ENCODE data around the gene MIA2.

Gene MIA2

GRCh38 chr14:39431416-39432178 is 197.9 kb downstream of the MIA2 start:
- H3K4me3 Mint-ChIP-seq, result peak overlapping the region; percentile 95
- peaks cover 15% of the 10 kb centered on the region for H3K36me3 Mint-ChIP-seq (ENCODE audit: low read depth)
- H3K9me3 Mint-ChIP-seq, result no peaks in the 10 kb centered on the region
- H3K27me3 Mint-ChIP-seq, result no peaks in the 10 kb centered on the region
- peak; percentile 70 for DNase-seq
- H3K27ac Mint-ChIP-seq, result peak overlapping the region; percentile 100
- H3K4me1 Mint-ChIP-seq (ENCODE audit: low read depth), result peaks cover 50% of the 10 kb centered on the region

- no peaks in the 10 kb centered on the region for H3K9me3 Mint-ChIP-seq
- H3K27me3 Mint-ChIP-seq, result no peaks in the 10 kb centered on the region
- H3K36me3 Mint-ChIP-seq (ENCODE audit: low read depth), result peaks cover 15% of the 10 kb centered on the region
- peak; percentile 99 for DNase-seq
- H3K4me3 Mint-ChIP-seq, result peak within 1 kb of the TSS; percentile 95
- peaks cover 44% of the 10 kb centered on the region for H3K4me1 Mint-ChIP-seq (ENCODE audit: low read depth)
- H3K27ac Mint-ChIP-seq, result peak within 1 kb of the TSS; percentile 100
These were observed 198.5 kb downstream of the MIA2 start, which contains the start of gene FBXO33 for GRCh38 chr14:39432179-39432618. Gene FBXO33 (minus strand): TSS chr14:39432433. CDS start chr14:39432162, 271 bp downstream.

- H3K36me3 Mint-ChIP-seq (ENCODE audit: low read depth), result peaks cover 15% of the 10 kb centered on the region
- H3K4me1 Mint-ChIP-seq (ENCODE audit: low read depth), result peaks cover 42% of the 10 kb centered on the region
- DNase-seq, result no peak
- H3K4me3 Mint-ChIP-seq, result peak overlapping the region; percentile 95
- H3K27ac Mint-ChIP-seq, result peak overlapping the region; percentile 98
- no peaks in the 10 kb centered on the region for H3K27me3 Mint-ChIP-seq
- no peaks in the 10 kb centered on the region for H3K9me3 Mint-ChIP-seq
These were observed 199.1 kb downstream of the MIA2 start for GRCh38 chr14:39432619-39433451.

- H3K27ac Mint-ChIP-seq, result peak overlapping the region; percentile 98
- no peak for DNase-seq
- no peaks in the 10 kb centered on the region for H3K9me3 Mint-ChIP-seq
- H3K36me3 Mint-ChIP-seq (ENCODE audit: low read depth), result peaks cover 13% of the 10 kb centered on the region
- no peaks in the 10 kb centered on the region for H3K27me3 Mint-ChIP-seq
- peak overlapping the region; percentile 95 for H3K4me3 Mint-ChIP-seq
- peaks cover 38% of the 10 kb centered on the region for H3K4me1 Mint-ChIP-seq (ENCODE audit: low read depth)
These were observed 199.7 kb downstream of the MIA2 start for GRCh38 chr14:39433452-39433813.

GRCh38 chr14:39434401-39434800 is 200.7 kb downstream of the MIA2 start:
- no peak for DNase-seq
- H3K9me3 Mint-ChIP-seq, result no peaks in the 10 kb centered on the region
- peaks cover 12% of the 10 kb centered on the region for H3K36me3 Mint-ChIP-seq (ENCODE audit: low read depth)
- no peak overlapping the region for H3K27ac Mint-ChIP-seq
- H3K4me1 Mint-ChIP-seq (ENCODE audit: low read depth), result peaks cover 29% of the 10 kb centered on the region
- no peaks in the 10 kb centered on the region for H3K27me3 Mint-ChIP-seq
- H3K4me3 Mint-ChIP-seq, result no peak overlapping the region

GRCh38 chr14:39435241-39435640 is 201.5 kb downstream of the MIA2 start:
- Mint-ChIP-seq H3K27me3 (no peaks in the 10 kb centered on the region), H3K9me3 (no peaks in the 10 kb centered on the region), H3K27ac (no peak overlapping the region), H3K4me3 (no peak overlapping the region), H3K36me3 (ENCODE audit: low read depth) (peaks cover 12% of the 10 kb centered on the region), H3K4me1 (ENCODE audit: low read depth) (peaks cover 22% of the 10 kb centered on the region)
- no peak for DNase-seq

Data from activated T-cell treated with anti-CD3 and anti-CD28 coated beads, Interleukin-2, amount 50 U/mL, for 24 hours (primary cell).